ENCODE results near the gene VDAC2.

DNA sequence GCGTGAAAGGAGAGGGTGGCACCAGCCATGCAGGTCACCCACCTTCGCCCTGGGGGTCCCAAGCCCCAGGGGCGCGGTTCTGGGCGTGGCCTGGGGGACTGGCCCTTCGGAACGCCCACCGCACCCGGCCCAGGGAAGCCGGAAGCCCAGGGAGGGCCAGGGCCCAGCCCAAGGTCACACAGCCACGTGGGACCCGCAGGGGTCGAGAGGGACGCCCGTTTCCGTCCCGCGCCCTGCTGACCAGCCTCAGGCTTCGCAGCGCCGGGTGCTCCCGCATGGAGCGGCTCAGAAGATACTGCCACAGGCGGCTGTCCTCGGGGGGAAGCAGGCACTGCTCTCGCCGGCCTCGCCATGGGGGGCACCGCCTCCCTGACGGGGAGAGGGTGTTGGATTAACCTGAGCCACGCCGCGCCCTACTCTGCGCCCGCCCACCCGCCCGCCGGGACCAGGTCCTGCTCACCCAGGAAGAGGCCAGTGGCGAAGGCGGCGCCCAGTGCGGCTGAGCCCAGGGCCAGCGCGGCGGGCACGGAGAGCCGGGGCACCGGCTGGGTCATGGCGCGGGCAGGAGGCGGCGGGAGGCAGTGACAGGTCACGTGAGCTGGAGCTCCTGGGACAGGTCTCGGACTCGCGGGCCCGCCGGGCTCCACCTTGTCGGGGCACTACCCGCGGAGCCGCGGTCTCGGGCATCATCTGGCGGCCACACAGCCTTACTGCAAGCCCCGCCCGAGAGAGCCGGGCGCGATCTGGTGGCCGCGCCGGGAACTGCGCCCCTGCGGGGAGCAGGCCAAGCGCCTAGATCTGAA is 25.0 kb downstream of the VDAC2 start, which contains the start of gene COMTD1:
- TF ChIP-seq ZBTB48 (tag by site-specific recombination; IDR thresholded peaks at IDR 0.05): no peak
- TF ChIP-seq, protein P1, sequence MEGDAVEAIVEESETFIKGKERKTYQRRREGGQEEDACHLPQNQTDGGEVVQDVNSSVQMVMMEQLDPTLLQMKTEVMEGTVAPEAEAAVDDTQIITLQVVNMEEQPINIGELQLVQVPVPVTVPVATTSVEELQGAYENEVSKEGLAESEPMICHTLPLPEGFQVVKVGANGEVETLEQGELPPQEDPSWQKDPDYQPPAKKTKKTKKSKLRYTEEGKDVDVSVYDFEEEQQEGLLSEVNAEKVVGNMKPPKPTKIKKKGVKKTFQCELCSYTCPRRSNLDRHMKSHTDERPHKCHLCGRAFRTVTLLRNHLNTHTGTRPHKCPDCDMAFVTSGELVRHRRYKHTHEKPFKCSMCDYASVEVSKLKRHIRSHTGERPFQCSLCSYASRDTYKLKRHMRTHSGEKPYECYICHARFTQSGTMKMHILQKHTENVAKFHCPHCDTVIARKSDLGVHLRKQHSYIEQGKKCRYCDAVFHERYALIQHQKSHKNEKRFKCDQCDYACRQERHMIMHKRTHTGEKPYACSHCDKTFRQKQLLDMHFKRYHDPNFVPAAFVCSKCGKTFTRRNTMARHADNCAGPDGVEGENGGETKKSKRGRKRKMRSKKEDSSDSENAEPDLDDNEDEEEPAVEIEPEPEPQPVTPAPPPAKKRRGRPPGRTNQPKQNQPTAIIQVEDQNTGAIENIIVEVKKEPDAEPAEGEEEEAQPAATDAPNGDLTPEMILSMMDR (tag by site-specific recombination; IDR thresholded peaks at IDR 0.05): peak; percentile 100
- TF ChIP-seq YY1 (tag by site-specific recombination; IDR thresholded peaks at IDR 0.05): peak; percentile 48; the same call in 1 of the 2 replicates
- TF ChIP-seq ZXDB (tag by site-specific recombination; IDR thresholded peaks at IDR 0.05): peak; percentile 64; the same call in 1 of the 2 replicates
- TF ChIP-seq ZNF138 (tag by site-specific recombination; IDR thresholded peaks at IDR 0.05; ENCODE audit: borderline replicate concordance): no peak
- TF ChIP-seq BCL11A (tag by site-specific recombination; IDR thresholded peaks at IDR 0.05; ENCODE audit: low read depth): peak; percentile 75
- TF ChIP-seq ZNF571 (tag by site-specific recombination; IDR thresholded peaks at IDR 0.05): no peak
- TF ChIP-seq ZBTB7A (tag by site-specific recombination; IDR thresholded peaks at IDR 0.05; ENCODE audit: low read depth): peak; percentile 83
- no peak for TF ChIP-seq MZF1 (tag by site-specific recombination; IDR thresholded peaks at IDR 0.05; ENCODE audit: borderline replicate concordance)
- TF ChIP-seq, protein P2, sequence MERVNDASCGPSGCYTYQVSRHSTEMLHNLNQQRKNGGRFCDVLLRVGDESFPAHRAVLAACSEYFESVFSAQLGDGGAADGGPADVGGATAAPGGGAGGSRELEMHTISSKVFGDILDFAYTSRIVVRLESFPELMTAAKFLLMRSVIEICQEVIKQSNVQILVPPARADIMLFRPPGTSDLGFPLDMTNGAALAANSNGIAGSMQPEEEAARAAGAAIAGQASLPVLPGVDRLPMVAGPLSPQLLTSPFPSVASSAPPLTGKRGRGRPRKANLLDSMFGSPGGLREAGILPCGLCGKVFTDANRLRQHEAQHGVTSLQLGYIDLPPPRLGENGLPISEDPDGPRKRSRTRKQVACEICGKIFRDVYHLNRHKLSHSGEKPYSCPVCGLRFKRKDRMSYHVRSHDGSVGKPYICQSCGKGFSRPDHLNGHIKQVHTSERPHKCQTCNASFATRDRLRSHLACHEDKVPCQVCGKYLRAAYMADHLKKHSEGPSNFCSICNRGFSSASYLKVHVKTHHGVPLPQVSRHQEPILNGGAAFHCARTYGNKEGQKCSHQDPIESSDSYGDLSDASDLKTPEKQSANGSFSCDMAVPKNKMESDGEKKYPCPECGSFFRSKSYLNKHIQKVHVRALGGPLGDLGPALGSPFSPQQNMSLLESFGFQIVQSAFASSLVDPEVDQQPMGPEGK (tag by site-specific recombination; IDR thresholded peaks at IDR 0.05): peak; percentile 83
- TF ChIP-seq ZNF274 (IDR thresholded peaks at IDR 0.05; ENCODE audit: low read length): no peak
- TF ChIP-seq ZNF274 (tag by site-specific recombination; IDR thresholded peaks at IDR 0.05; ENCODE audit: borderline replicate concordance): no peak
- TF ChIP-seq ZNF792 (tag by site-specific recombination; IDR thresholded peaks at IDR 0.05): no peak
- TF ChIP-seq ZNF768 (tag by site-specific recombination; IDR thresholded peaks at IDR 0.05): peak; percentile 94; the same call in 1 of the 2 replicates
